GM06990 (cell line): ENCODE results near the gene C17orf75.
"Not testable (repeated sequence)": the region's sequence is repeated elsewhere in the genome, so short reads cannot be mapped to it uniquely, and the experiment has no call there.

ENCODE experiments used
- DNase-seq: peaks from one replicate; pipeline ENCODE4 v3.0.0-alpha.2; 2011; ENCODE audit not compliant: insufficient read length; ENCODE audit errors: extremely low read depth
- H3K27me3 ChIP-seq: replicated peaks from 2 replicates; pipeline ENCODE4 v1.6.0; 2011; ENCODE audit warnings: low read length; ENCODE audit not compliant: control insufficient read depth, insufficient read depth
- H3K36me3 ChIP-seq: 2 replicates; pipeline ENCODE4 v1.5.1; 2011; ENCODE audit warnings: low read length; ENCODE audit not compliant: control insufficient read depth, insufficient read depth
- H3K4me3 ChIP-seq: replicated peaks from 2 replicates; pipeline ENCODE4 v1.5.1; 2011; ENCODE audit warnings: low read depth, mild to moderate bottlenecking, control low read depth, low read length
- TF ChIP-seq, protein P1 (sequence below): IDR thresholded peaks from 2 replicates; pipeline ENCODE4 v1.5.1; 2011; ENCODE audit warnings: low read length, control low read depth, mild to moderate bottlenecking, inconsistent platforms; ENCODE audit not compliant: insufficient read depth, poor library complexity, severe bottlenecking

Gene C17orf75

DNA sequence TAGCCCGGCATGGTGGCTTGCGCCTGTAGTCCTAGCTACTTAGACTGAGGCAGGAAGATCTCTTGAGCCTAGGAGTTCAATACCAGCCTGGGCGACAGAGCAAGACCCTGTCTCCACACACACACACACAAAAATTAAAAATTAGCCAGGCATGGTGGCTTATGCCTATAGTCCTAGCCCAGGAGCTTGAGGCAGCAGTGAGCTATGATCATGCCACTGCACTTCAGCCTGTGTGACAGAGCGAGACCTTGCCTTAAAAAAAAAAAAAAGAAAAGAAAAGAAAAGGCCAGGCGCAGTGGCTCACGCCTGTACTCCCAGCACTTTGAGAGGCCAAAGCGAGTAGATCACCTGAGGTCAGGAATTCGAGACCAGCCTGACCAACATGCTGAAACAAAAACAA is 23.9 kb downstream of the C17orf75 start:
- DNase-seq = no peak
- Histone ChIP-seq H3K27me3 (no peaks in the 10 kb centered on the region; the same call in 1 of the 2 replicates), H3K4me3 (no peak overlapping the region), H3K36me3 (no peaks in the 10 kb centered on the region)
- TF ChIP-seq, protein P1, sequence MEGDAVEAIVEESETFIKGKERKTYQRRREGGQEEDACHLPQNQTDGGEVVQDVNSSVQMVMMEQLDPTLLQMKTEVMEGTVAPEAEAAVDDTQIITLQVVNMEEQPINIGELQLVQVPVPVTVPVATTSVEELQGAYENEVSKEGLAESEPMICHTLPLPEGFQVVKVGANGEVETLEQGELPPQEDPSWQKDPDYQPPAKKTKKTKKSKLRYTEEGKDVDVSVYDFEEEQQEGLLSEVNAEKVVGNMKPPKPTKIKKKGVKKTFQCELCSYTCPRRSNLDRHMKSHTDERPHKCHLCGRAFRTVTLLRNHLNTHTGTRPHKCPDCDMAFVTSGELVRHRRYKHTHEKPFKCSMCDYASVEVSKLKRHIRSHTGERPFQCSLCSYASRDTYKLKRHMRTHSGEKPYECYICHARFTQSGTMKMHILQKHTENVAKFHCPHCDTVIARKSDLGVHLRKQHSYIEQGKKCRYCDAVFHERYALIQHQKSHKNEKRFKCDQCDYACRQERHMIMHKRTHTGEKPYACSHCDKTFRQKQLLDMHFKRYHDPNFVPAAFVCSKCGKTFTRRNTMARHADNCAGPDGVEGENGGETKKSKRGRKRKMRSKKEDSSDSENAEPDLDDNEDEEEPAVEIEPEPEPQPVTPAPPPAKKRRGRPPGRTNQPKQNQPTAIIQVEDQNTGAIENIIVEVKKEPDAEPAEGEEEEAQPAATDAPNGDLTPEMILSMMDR = no peak

DNA sequence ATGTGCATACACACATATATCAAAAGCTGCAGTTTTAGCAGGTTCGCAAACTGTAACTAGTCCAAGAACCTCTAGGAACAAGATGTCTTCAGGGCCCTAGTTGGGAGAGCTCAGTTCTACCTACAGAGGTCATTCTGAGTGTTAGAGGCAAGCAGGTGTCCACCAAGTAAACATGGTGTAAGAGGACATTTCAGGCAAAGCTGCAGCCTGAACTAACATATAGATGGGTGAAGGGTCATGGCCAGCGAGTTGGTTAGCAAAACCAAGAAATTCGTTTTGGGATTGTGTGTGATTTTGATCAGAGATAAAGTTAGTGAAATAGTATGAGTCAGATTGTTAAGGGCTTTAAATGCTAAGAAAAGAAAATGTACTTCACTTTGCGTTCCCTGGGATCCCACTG is 24.6 kb downstream of the C17orf75 start:
- DNase-seq = no peak
- TF ChIP-seq, protein P1 = no peak
- Histone ChIP-seq H3K4me3 (no peak overlapping the region), H3K27me3 (no peaks in the 10 kb centered on the region; the same call in 1 of the 2 replicates), H3K36me3 (no peaks in the 10 kb centered on the region)

DNA sequence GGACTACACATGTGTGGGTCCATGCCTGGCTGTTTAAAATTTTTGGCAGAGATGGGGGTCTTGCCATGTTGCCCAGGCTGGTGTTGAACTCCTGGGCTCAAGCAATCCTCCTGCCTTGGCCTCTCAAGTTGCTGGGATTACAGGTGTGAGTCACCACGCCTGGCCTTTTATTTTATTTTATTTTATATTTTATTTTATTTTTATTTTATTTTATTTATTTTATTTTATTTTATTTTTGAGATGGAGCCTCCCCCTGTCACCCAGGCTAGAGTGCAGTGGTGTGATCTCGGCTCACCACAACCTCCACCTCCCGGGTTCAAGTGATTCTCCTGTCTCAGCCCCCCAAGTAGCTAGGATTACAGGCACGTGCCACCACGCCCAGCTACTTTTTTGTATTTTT is 25.3 kb downstream of the C17orf75 start:
- H3K27me3 ChIP-seq, H3K36me3 ChIP-seq, DNase-seq, H3K4me3 ChIP-seq: not testable (repeated sequence)

DNA sequence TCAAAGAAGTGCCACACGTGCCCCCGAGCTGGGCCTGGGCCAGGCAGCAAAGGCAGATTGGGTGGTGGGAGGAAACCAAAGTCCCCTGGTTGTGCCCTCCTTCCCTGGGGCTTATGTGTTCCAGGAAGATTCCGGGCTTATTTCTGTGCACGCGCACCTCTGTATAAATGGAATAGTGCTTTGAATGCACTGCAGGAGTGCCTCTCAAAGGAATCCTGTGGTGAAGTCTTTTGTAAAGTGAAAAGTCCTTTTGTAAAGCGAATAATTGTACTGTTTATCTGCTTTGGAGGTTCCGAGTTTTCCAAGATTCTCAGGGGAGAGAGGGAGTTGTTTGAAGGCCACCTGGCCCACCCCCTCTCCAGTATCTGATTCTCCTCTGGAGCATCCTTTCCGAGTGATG is 26.8 kb downstream of the C17orf75 start:
- no peak for DNase-seq
- TF ChIP-seq, protein P1 = no peak
- no peak overlapping the region for H3K4me3 ChIP-seq

DNA sequence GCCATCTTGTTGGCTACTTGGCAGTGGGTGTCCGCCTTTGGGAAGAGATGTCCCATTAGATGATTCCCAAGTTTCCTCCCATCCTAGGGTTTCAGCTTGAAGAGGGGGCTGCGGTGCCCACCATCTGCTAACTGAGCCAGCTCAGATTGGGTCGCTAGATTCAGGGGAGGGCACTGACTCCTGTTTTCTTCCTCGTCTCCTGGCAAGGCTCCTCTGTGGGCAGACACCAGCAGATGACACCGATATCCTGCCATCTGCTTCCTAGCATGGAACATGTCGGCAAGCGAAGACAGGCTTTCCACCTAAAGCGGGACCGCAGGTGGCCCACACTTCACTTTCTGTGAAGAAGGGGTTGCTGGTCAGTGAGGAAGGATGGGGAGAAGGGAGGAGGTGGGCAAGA is 27.3 kb downstream of the C17orf75 start:
- Histone ChIP-seq H3K36me3 (no peaks in the 10 kb centered on the region), H3K27me3 (no peaks in the 10 kb centered on the region; the same call in 1 of the 2 replicates), H3K4me3 (no peak overlapping the region)
- no peak for DNase-seq
- TF ChIP-seq, protein P1 = no peak

More for the DNA sequence above, 26.8 kb downstream of the C17orf75 start:
- no peaks in the 10 kb centered on the region; the same call in 1 of the 2 replicates for H3K27me3 ChIP-seq
- no peaks in the 10 kb centered on the region for H3K36me3 ChIP-seq

DNA sequence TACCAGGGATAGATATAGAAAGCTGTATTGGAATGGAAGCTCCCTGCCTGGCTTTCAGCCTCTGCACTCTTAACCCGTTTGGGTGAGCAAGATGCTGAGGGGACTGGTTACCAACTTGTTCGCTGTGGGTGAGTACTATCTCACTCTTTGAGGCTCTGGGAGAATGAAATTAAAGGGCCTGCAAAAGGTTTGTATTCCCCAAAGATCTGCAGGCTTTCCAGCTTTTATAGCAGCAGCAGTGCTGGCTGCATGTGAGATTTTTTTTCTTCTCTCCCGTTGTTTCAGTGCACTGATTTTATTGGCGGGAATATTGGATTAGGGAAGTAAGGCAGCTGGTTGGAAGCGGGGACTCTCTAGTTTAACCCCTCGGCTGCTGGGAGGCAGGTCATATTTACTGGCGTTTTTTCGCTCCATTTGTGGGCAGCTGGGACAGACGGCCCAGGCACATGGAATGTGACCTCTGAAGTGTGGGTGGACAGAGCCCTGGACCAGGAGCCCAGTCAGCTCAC is 30.9 kb downstream of the C17orf75 start:
- no peak overlapping the region for H3K4me3 ChIP-seq
- H3K27me3 ChIP-seq = no peaks in the 10 kb centered on the region; the same call in 1 of the 2 replicates
- DNase-seq = no peak
- H3K36me3 ChIP-seq = no peaks in the 10 kb centered on the region
- TF ChIP-seq, protein P1 = no peak
